GM04503 (cell line): Measurements from ENCODE around the gene FNBP1.

Experiments
- DNase-seq: peaks from one replicate; pipeline ENCODE4 v3.0.0-alpha.2; 2012; ENCODE audit warnings: low read depth

FNBP1 gene

GRCh38 chr9:129889941-129890717 lies 152.9 kb downstream of the FNBP1 start:
- no peak for DNase-seq

DNA sequence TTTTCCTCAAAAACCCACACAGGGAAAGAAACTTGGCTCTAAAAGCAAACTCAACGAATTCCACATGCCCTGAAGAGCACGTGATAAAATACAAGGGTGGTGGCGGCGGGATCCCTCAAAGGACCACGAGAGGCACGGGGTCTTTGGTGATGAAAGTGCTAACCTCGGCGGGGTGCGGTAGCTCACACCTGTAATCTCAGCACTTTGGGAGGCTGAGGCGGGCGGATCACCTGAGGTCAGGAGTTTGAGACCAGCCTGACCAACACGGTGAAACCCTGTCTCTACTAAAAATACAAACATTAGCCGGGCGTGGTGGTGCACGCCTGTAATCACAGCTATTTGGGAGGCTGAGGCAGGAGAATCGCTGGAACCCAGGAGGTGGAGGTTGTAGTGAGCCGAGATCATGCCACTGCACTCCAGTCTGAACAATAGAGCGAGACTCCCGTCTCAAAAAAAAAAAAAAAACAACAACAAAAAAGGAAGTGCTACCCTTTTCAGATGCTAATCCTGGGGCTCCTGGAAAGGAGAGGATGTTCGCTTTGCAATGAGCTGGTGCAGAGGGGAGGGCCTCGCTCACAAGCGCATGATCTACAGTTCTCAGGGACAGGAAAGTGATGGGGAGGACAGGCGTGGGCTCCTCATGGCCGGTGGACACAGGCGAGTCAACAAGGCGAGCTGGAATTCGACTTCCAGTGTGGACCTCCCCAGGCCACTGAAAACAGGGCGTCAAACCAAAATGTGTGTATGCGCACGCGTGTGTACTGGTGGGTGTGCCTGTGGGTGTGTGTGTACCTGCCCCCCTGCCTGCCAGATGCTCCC lies 153.7 kb downstream of the FNBP1 start:
- DNase-seq = no peak

GRCh38 chr9:129888293-129889121 lies 154.5 kb downstream of the FNBP1 start:
- no peak for DNase-seq

DNA sequence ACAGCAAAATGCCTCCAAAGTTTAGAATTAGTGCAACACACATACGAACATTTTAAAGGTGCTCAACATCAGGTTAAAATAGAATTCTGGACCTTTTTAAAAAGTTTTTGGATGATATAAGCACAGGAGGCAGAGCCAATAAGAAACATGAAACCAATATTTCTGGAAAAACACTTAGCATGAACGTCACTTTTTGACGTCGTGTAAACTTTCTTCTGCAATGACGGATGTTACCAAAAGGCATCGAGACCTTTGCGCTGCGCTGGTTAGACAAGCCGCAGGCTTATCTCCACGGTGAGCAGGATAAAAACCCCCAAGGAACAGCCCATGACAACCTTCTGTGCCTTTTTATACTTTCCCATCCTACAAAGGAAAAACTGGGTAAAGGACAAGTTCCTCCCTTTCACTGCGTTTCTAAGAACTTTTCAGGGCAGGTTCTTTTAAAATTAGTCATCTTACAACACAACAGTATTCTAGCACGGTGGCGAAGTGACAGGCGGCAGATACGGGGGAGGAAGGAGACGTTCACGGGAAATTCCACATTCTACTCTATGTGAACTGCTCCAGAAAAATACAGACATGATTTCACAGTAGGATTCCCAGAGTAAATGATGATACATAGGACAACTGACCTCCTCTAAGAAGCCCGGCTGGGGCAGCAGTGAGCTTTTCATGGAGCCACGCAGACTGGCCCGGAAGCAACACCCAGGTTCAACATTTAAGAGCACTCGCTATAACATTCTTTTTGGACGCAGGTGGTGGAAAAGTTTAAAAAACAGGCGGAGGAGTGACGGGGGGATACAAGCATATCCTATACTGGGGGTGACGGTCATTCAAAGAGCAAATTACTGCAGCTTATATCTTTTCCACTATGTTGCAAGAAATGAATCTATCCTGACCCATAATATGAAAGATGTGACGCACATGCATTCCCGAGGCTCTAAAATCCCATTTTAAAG lies 155.4 kb downstream of the FNBP1 start:
- DNase-seq = no peak

GRCh38 chr9:129886226-129887174 lies 156.5 kb downstream of the FNBP1 start:
- DNase-seq = no peak

GRCh38 chr9:129885670-129886106 lies 157.3 kb downstream of the FNBP1 start:
- peak; percentile 41 for DNase-seq

GRCh38 chr9:129885018-129885669 lies 157.8 kb downstream of the FNBP1 start:
- no peak for DNase-seq

DNA sequence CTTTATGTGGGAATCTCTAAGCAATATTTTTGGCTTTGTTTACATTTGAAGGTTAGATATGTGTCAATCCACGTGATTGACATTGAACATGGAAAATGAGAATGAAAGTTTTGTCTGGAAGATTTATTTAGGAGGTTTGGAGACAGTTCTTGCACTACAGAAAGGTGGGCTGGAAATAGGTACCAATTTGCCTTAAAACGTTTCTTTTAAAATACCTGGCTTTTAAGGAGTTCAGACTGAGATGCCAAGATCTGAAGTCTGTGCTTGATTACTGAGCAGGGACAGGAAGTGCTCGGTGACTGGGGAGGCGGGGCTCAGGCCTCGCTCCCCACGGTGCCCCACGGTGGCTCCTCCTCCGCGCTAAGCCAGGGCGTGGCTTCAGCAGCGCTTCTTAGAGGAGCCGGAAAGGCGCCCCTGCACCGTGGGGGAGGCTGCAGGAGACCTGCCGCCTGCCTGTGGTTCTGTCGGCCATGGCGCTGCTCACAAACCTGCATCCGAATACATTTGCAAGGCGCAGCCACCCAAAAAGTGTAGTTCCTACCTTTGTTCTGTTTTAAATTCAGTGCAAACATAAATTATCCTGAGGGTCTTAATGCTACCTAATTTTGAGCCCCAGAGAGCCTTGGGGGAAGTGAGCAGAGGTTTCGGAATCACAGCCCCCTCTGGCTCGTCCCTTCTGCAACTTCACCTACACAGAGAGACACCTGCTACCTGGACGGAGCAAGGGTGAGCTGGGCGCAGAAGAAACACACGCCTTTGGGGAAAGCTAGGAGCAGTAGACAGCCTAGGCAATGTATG lies 158.6 kb downstream of the FNBP1 start:
- DNase-seq = peak; percentile 22

GRCh38 chr9:129881547-129882324 lies 161.3 kb downstream of the FNBP1 start:
- DNase-seq = no peak

DNA sequence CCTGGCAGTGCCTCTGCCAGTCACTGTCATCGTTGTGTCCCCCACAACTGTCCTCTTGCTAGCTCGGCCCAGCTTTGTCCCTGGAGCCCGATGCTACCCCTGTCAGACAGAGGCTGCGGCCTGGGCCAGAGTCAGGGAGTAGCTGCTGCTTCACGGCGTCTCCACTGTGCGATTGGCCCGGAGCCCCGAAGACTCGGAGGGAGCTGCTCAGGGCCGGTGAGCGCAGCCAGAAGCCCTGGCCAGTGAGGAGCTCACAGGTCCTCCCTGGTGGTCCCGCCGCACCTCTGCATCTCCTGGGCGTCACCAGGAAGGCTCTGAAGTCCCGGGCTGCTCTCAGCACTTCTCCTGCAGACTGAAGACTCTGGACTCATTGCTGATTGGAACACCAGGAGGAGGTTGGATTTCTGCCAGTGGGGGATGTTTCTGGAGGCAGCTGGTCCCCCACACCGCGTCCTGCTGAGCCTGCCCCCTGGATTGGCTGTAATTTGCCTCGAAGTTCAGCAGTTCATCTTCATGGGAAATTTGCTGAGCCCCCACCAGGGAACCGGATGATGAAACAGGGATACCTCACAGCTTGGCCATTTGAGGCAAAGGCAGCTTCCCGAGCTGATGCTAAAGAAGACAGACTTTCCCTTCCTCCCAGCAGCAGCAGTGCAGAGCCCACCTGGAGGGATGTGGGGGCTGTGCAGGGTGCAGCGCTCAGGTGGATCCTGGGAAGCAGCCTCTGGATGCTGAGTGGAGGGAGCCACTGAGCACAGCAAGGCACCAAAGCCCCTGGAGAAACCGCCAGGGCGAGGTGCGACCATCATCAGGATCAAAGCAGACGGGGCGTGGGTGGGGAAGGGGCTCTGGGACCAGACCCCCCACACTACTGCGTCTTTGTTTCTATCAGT lies 162.1 kb downstream of the FNBP1 start:
- no peak for DNase-seq

DNA sequence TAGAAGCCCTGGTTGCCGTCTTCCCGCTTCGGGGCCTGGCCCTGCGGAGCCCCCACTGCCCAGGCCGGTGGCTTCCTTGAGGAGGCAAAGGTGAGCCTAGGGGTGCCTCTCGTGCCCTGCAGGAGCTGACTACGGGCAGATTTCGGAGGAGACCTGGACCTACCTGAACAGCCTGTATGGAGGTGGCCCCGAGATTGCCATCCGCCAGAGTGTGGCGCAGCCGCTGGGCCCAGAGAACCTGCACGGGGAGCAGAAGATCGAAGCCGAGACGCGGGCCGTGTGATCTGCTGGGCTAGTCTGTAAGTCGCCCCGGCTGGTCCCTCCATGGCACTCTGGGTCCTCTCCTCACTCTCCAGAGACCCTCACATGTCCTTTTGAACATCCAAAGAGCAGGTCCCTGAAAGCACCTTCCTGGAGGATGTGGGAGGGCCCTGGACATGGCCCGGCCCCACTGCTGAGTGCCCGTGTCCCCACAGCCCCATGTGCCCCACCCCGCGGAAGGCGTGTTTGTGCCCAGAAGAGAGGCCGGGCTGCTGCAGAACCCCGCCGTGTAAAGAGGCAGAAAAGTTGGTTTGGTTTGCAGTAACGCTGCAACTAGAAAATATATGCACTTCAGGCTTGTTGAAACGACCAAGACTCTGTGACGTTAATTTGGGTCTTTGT lies 162.9 kb downstream of the FNBP1 start:
- DNase-seq = no peak

DNA sequence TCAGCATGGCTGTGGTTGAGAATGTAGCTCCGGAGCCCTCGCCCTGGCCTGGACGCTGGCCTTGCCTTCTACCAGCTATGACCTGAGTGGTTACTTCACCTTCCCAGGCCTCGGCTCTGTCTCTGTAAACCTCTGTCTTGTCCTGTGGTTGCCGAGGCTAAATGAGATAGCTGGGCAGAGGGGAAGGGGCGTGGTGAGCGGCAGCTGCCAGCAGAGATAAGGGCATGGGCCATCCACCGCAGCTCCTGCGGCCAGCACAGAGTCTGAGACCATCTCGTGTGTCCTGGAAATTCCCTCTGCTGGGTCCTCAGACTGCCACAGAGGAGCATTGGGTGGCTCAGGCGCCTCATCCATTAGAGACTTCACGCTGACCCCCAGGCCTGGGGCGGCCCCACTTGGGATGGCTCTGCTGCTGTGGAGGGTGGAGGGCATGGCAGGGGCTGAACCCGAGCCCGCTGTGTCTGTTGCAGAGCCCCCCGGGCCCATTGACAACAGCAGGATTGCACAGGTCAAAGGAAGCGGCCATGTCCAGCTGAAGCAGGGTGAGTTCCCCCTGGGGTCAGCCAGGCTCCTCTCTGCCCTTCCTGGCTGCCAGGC lies 163.8 kb downstream of the FNBP1 start:
- DNase-seq = no peak

- DNase-seq = no peak
Measured at GRCh38 chr9:129878291-129878690, 164.7 kb downstream of the FNBP1 start.

- DNase-seq = no peak
Measured at GRCh38 chr9:129876815-129877214, 166.2 kb downstream of the FNBP1 start.

DNA sequence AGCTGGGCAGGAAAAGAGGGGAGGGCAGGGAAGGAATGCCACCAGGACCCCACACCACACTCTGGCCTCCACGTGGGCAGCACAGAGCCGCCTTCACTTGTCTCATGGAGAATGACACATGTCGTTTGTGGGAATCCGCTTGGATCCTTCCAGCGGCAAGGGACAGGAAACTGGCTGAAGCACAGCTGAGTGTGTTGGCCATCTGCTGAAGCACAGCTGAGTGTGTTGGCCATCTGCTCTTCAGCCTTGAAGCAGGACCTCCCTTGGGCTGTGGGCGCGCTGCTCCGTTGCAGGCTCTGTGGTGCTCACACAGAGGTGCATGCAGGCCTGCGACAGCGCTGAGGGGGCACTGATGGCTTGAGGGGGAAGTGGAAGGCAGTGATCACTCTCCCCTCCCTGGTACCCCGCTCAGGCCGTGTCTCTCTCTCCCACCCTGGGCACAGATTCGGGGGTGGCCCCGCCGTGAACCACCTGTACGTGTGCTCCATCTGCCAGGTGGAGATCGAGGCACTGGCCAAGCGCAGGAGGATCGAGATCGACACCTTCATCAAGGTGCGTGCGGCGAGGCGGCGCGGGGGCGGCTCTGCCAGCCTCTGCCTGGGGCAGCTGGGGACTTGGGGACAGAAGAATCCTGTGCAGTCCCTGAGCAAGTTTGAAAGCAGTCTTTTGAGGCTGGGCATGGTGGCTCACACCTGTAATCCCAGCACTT lies 167.1 kb downstream of the FNBP1 start:
- DNase-seq = no peak
